ENCODE results near the gene VPS13D. TPM values are rescaled to one million over a fixed set of nuclear protein-coding genes. Genes with fewer than 3 reads are reported as not detected.

Gene VPS13D
- total and polyA plus RNA-seq, 3 donors from 2014 or later: 51.9 to 125 (median 86.8) TPM

GRCh38 chr1:12527564-12527963, 297.7 kb downstream of the VPS13D start:
- DNase-seq: no peak
- TF ChIP-seq POLR2A (IDR thresholded peaks at IDR 0.05) (no peak), CTCF (IDR thresholded peaks at IDR 0.05) (no peak)
- intact Hi-C loops (cut with DNase I; ENCODE audit: low total_unique reads): no loop called here
- Histone ChIP-seq H3K4me1 (peaks cover 11% of the 10 kb centered on the region), H3K9me3 (no peaks in the 10 kb centered on the region), H3K36me3 (ENCODE audit: low read depth, missing control alignments) (no peaks in the 10 kb centered on the region), H3K27ac (no peak overlapping the region), H3K27me3 (no peaks in the 10 kb centered on the region), H3K4me3 (no peak overlapping the region)
- WGBS, 2 donors: 97 to 99% methylated on average over 10 to 16 of the region's 16 CpGs

DNA sequence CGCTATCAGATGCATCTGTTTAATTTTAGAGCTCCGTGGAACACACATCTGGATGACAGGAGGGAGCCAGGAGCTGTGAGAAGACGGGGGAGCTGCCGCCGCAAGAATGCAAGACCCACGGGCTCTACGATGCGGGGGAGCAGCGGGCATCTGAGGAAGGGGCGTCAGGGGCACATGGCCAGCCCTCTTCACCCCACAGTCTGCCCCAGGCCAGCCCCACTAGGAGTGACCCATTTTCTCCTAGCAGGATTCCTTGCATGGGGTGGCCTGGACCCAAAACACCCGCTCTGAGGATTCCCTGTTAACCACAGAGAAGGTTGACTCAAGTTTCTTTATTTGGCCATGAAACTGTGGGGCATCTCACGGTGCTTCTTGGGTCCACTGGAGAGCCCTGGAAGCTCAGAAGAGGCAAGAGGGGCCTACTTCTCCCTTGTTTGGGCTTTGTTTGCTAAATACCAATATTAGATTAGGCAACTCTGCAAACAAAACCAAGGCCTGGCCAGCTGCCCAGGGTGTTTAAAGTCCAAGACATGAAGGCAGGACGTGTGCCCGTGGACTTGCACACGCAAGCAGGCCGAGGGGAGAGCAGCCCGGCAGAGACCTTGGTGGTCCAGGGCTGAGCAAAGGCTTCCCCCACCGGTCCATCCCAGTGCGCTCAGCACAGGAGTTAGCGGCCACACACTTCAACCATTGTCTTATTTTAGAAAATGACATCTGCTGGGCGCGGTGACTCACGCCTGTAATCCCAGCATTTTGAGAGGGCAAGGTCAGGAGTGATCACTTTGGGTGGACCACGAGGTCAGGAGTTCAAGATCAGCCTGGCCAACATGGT, 298.4 kb downstream of the VPS13D start:
- H3K27ac ChIP-seq: no peak overlapping the region

GRCh38 chr1:12529640-12530174, 299.9 kb downstream of the VPS13D start:
- H3K36me3 ChIP-seq (ENCODE audit: low read depth, missing control alignments): no peaks in the 10 kb centered on the region
- no peak for DNase-seq
- no peaks in the 10 kb centered on the region for H3K27me3 ChIP-seq
- H3K27ac ChIP-seq: no peak overlapping the region
- intact Hi-C loops (cut with DNase I; ENCODE audit: low total_unique reads): no loop called here
- TF ChIP-seq POLR2A (IDR thresholded peaks at IDR 0.05): no peak
- no peak for TF ChIP-seq CTCF (IDR thresholded peaks at IDR 0.05)
- H3K9me3 ChIP-seq: no peaks in the 10 kb centered on the region
- no peak overlapping the region for H3K4me3 ChIP-seq
- 99 to 100% methylated on average over 3 of the region's 3 CpGs for WGBS, 2 donors
- peaks cover 11% of the 10 kb centered on the region for H3K4me1 ChIP-seq

More for the DNA sequence above, 298.4 kb downstream of the VPS13D start:
- no peak for TF ChIP-seq CTCF (IDR thresholded peaks at IDR 0.05)
- TF ChIP-seq POLR2A (IDR thresholded peaks at IDR 0.05): no peak
- peak; percentile 66 for DNase-seq
- no peaks in the 10 kb centered on the region for H3K27me3 ChIP-seq
- H3K4me1 ChIP-seq: peaks cover 11% of the 10 kb centered on the region
- WGBS, 2 donors: 79 to 80% methylated on average over 21 to 24 of the region's 24 CpGs
- H3K4me3 ChIP-seq: no peak overlapping the region
- intact Hi-C loops (cut with DNase I; ENCODE audit: low total_unique reads): no loop called here
- H3K36me3 ChIP-seq (ENCODE audit: low read depth, missing control alignments): no peaks in the 10 kb centered on the region
- H3K9me3 ChIP-seq: no peaks in the 10 kb centered on the region

DNA sequence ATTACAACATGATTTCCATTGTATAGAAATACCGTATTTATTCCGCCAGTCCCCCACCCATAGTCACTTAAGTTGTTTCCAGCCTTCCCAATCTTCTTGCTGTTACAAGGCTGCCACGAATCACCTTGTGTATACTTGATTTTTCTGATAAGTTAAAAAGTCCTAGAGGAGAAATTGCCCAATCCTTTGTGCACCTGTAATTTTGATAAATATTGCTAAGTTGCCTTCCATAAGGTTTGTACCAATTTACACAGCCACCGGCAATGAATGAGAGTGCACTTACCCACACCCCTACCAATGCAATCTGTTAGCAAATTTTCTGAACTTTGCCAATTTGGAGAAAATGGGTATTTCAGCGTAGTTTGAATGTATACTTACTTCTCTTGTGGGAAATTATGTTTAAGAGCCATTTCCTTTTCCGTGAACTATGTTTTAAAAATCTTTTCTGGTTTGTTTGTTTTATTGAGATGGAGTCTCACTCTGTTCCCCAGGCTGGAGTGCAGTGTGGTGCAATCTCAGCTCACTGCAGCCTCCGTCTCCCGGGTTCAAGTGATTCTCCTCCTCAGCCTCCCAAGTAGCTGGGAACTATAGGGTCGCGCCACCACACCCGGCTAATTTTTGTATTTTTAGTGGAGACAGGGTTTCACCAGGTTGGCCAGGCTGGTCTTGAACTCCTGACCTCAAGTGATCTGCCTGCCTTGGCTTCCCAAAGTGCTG, 300.8 kb downstream of the VPS13D start:
- H3K9me3 ChIP-seq: no peaks in the 10 kb centered on the region
- no peaks in the 10 kb centered on the region for H3K36me3 ChIP-seq (ENCODE audit: low read depth, missing control alignments)
- no peaks in the 10 kb centered on the region for H3K27me3 ChIP-seq
- H3K27ac ChIP-seq: no peak overlapping the region
- no peak for DNase-seq
- intact Hi-C loops (cut with DNase I; ENCODE audit: low total_unique reads): no loop called here
- WGBS, 2 donors: 88 to 94% methylated on average over 11 of the region's 11 CpGs
- no peak overlapping the region for H3K4me3 ChIP-seq
- TF ChIP-seq CTCF (IDR thresholded peaks at IDR 0.05) (no peak), POLR2A (IDR thresholded peaks at IDR 0.05) (no peak)
- H3K4me1 ChIP-seq: peaks cover 7% of the 10 kb centered on the region

Data from testis (tissue), 3 donors.